HG03442 (cell line): ENCODE measurements around the gene TNFAIP1.

ENCODE experiments used
- ATAC-seq: cut with Tn5 transposase; IDR thresholded peaks from one replicate; pipeline ENCODE4 v1.9.1; 2021; ENCODE audit warnings: mild to moderate bottlenecking, moderate library complexity; ENCODE audit not compliant: unreplicated experiment

The TNFAIP1 gene

GRCh38 chr17:28394337-28395116 lies 59.0 kb downstream of the TNFAIP1 start:
- no peak for ATAC-seq

GRCh38 chr17:28395426-28395825 lies 59.9 kb downstream of the TNFAIP1 start:
- ATAC-seq = no peak

DNA sequence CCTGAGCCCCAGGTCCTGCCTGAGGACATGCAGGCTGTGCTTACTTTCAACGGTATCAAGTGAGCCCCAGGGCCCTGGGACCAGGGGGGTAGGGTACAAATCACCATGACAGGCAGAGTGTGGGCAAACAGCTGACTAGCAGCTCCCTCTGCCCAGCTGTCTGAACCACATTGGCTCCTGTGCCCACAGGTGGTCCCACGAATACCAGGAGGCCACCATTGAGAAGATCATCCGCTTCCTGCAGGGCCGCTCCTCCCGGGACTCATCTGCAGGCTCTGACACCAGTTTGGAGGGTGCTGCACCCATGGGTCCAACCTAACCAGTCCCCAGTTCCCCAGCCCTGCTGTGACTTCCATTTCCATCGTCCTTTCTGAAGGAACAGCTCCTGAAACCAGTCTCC lies 60.4 kb downstream of the TNFAIP1 start:
- ATAC-seq = no peak
